ENCODE data around the gene PDE4B. TPM values are rescaled to one million over a fixed set of nuclear protein-coding genes. Genes with fewer than 3 reads are reported as not detected.

PDE4B gene
- total and polyA plus RNA-seq, 2 of the 13 experiments (the other 11 are each of a cell fraction or from before 2014, with no cell fraction given): not detected

GRCh38 chr1:66309006-66309741 is 516.5 kb downstream of the PDE4B start:
- ChIA-PET CTCF (ENCODE audit: low intra/inter-chr PET ratio, low total read pairs) (no interaction called here), POLR2A (no interaction called here)
- intact Hi-C loops (cut with micrococcal nuclease; ENCODE audit: unreplicated experiment) (no loop called here), in situ Hi-C loops (cut with HindIII; ENCODE audit: extremely low pct_ligation_motif_present, low pct_unique_long_range_greater_than_20kb) (no loop called here)
- no peak for DNase-seq (ENCODE audit: low spot score)
- no peak overlapping the region for H3K4me2 ChIP-seq (ENCODE audit: low read depth, low read length)
- no peaks in the 10 kb centered on the region for H3K9me3 ChIP-seq (ENCODE audit: low read length)
- H3K4me1 ChIP-seq (ENCODE audit: insufficient read depth, low read length): no peaks in the 10 kb centered on the region
- H3K4me3 ChIP-seq (replicated peaks in 1 of 3; ENCODE audit: insufficient read depth in 1 of 3, low read depth in 2 of 3, low read length in 3 of 3): no peak overlapping the region
- no TSS peak for BruUV-seq (replicated peaks)
- H4K20me1 ChIP-seq (ENCODE audit: insufficient read depth, low read length): no peaks in the 10 kb centered on the region
- no peak overlapping the region for H3K9ac ChIP-seq (ENCODE audit: insufficient read depth, low read depth, low read length)
- no peak overlapping the region for H2AFZ ChIP-seq (ENCODE audit: low read length)
- ATAC-seq: no peak
- no peaks in the 10 kb centered on the region for H3K36me3 ChIP-seq (replicated peaks in 1 of 2; ENCODE audit: control insufficient read depth in 1 of 2, insufficient read depth in 2 of 2, low read length in 2 of 2)
- WGBS (ENCODE audit: low lambda C conversion rate): 7% methylated on average over 5 of the region's 5 CpGs
- no peaks in the 10 kb centered on the region for H3K27me3 ChIP-seq (ENCODE audit: control insufficient read depth in 1 of 2, insufficient read depth in 2 of 2, low read length in 2 of 2)
- FAIRE-seq: no peak
- H3K79me2 ChIP-seq (ENCODE audit: insufficient read depth, low read length): no peaks in the 10 kb centered on the region
- no peak overlapping the region for H3K27ac ChIP-seq (ENCODE audit: extremely low read length, insufficient read depth, low read length)
- TF ChIP-seq ZMYM4 (CRISPR knock-in tag; IDR thresholded peaks at IDR 0.05) (no peak), MAF1 (CRISPR knock-in tag; IDR thresholded peaks at IDR 0.05; ENCODE audit: borderline replicate concordance) (no peak), PHF5A (CRISPR knock-in tag; IDR thresholded peaks at IDR 0.05; ENCODE audit: low read depth, unreplicated experiment) (no peak), XRCC5 (optimal IDR thresholded peaks at IDR 0.05; ENCODE audit: low read length) (no peak), ZNF253 (CRISPR knock-in tag; IDR thresholded peaks at IDR 0.05; ENCODE audit: borderline replicate concordance) (no peak), NR2F6 (IDR thresholded peaks at IDR 0.05) (no peak), NR2F6 (CRISPR knock-in tag; IDR thresholded peaks at IDR 0.05) (no peak), EED (CRISPR knock-in tag; IDR thresholded peaks at IDR 0.05) (no peak), HIC2 (CRISPR knock-in tag; IDR thresholded peaks at IDR 0.05; ENCODE audit: low read depth) (no peak), DRAP1 (CRISPR knock-in tag; IDR thresholded peaks at IDR 0.05) (no peak), SP1 (IDR thresholded peaks at IDR 0.05) (no peak), SP1 (CRISPR knock-in tag; IDR thresholded peaks at IDR 0.05) (no peak), ZNF407 (CRISPR knock-in tag; IDR thresholded peaks at IDR 0.05; ENCODE audit: not compliant biosample characterization) (no peak), ZEB1 (IDR thresholded peaks at IDR 0.05; ENCODE audit: insufficient replicate concordance, low read depth) (no peak), REL (CRISPR knock-in tag; conservative IDR thresholded peaks at IDR 0.05) (no peak)

All from HepG2 (cell line).